WI38 (cell line): Measurements from ENCODE around the gene FRYL.

ENCODE experiments used
- H3K4me3 ChIP-seq: 2 replicates; pipeline ENCODE4 v1.5.1; 2011; ENCODE audit warnings: low read depth, mild to moderate bottlenecking, control low read depth, low read length
- TF ChIP-seq, protein P1 (sequence below): IDR thresholded peaks from 2 replicates; pipeline ENCODE4 v1.5.1; 2012; ENCODE audit warnings: low read depth, mild to moderate bottlenecking, control low read depth, low read length

FRYL gene

DNA sequence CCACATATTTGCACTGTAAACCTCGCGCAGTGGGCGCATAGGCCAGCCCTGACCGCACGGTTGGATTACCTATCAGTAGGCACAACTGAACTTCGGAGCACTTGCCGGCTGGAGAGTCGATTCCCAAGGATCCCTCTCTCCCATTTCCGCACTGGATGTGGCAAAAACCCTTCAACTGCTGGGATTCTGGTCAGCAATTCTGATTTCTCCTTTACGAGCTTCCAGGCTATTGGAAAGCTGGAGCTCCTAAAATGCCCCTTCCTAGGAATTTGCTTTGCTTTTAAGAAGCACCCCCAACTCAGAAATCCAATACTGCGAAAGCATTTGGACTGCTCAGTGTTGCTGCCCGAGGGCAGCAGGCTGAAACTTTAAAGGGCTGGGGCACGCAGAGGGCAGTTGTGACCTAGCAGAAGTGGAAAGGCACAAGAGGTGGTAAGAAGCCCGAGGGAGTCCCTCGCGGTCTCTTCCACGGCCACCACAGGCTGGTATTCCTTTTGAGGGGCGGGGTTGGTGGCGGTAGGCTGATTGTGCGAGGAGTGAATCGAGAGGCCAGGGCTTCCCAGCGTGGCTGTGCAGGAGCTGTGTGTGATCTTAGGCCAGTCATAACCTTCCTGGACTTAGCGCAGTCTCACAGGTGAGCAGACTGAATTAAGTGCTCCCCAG lies 288.4 kb downstream of the FRYL start:
- TF ChIP-seq, protein P1, sequence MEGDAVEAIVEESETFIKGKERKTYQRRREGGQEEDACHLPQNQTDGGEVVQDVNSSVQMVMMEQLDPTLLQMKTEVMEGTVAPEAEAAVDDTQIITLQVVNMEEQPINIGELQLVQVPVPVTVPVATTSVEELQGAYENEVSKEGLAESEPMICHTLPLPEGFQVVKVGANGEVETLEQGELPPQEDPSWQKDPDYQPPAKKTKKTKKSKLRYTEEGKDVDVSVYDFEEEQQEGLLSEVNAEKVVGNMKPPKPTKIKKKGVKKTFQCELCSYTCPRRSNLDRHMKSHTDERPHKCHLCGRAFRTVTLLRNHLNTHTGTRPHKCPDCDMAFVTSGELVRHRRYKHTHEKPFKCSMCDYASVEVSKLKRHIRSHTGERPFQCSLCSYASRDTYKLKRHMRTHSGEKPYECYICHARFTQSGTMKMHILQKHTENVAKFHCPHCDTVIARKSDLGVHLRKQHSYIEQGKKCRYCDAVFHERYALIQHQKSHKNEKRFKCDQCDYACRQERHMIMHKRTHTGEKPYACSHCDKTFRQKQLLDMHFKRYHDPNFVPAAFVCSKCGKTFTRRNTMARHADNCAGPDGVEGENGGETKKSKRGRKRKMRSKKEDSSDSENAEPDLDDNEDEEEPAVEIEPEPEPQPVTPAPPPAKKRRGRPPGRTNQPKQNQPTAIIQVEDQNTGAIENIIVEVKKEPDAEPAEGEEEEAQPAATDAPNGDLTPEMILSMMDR, result no peak
- H3K4me3 ChIP-seq, result no peak overlapping the region

DNA sequence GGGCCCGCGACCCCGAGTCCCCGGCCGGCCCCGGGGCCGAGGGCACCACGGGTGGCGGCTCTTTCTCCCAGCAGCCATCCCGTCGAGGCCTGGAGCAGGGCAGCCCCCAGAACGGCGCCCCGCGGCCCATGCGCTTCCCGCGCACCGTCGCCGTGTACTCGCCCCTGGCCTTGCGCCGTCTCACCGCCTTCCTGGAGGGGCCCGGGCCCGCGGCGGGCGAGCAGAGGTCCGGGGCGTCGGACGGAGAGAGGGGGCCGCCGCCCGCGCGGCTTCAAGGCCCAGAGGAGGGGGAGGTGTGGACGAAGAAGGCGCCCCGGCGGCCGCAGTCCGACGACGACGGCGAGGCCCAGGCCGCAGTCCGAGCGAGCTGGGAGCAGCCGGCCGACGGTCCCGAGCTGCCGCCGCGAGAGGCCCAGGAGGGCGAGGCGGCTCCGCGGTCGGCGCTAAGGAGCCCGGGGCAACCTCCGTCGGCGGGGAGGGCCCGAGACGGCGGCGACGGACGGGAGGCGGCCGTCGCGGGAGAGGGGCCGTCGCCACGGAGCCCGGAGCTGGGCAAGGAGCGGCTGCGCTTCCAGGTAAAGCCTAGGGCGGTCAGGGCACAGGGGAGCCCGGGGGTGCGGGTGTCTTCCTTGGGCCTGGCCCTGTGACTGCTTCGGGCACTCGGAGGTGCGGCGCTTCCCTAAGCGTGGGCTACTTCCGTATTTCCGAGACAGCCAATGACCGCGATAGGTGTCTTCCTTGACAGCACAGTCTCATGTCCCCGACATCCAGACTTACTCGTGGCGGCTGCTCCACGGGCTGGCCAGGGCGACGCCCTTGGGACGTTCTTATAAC lies 289.2 kb downstream of the FRYL start:
- TF ChIP-seq, protein P1, result no peak
- no peak overlapping the region for H3K4me3 ChIP-seq

DNA sequence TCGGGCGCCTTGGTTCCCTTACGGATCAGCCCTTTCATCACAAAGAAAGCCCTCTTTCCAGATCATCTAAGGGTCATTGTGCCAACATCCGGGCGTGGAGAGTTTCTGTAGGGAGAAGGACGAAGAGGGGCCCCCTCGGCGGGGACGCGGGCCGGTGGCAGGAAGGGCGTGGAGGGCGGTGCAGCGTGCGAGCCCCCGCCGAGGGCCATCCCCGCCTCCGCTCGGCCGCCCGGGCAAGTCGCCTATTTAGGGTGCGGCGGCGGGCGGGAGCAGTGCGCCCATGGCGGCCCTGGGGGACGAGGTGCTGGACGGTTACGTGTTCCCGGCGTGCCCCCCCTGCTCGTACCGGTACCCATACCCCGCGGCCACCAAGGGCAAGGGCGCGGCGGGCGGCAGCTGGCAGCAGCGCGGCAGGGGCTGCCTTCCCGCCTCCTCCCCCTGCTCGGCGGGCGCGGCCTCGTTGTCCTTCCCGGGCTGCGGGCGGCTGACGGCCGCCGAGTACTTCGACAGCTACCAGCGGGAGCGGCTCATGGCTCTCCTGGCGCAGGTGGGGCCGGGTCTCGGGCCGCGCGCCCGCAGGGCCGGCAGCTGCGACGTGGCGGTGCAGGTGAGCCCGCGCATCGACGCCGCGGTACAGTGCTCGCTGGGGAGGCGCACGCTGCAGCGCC lies 289.9 kb downstream of the FRYL start, which contains the start of gene ZAR1:
TSS of gene ZAR1 (plus strand) at position 241 of the 668 bp plus-strand sequence. CDS start at position 281, 40 bp downstream.
- TF ChIP-seq, protein P1, result no peak
- peak within 1 kb of the TSS; percentile 41 for H3K4me3 ChIP-seq

DNA sequence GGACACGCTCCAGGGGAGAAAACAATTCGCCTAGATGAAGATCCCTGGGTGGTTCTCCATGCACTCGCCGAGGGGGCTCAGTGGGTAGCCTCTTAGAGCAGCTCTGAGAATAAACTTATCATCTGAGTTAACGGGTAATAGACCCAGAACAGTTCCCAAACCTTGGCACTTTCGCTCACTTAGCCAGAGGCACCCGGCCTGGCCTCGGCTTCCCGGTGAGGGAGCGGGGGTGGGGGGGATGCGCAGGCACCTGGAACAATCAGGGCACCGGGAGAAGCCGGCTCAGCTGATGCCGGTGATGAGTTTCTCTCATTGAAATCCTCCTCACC lies 290.4 kb downstream of the FRYL start:
- TF ChIP-seq, protein P1, result no peak
- peak overlapping the region; percentile 41 for H3K4me3 ChIP-seq

DNA sequence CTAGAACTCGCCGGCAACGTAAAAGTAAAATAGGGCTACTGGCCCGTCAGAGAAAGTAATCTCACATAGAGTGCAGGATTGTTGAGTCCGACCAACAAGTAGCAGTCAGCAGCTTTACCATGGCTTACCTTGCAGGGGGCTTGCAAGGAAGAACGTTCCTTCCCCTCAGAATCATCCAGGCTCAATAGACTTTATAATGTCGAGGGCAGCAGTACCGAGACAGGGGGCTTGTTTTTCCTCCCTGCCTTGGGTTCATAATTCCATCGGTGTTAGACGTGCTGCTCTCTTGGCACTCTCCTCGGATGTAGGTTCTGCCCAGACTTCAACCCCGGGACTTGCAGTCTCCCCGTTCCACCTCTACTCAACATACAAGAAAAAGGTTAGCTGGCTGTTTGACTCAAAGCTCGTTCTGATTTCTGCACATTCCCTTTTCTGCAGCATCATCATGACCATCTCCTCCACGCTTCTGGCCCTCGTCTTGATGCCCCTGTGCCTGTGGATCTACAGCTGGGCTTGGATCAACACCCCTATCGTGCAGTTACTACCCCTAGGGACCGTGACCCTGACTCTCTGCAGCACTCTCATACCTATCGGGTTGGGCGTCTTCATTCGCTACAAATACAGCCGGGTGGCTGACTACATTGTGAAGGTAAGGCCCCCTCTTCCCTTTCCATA lies 295.4 kb downstream of the FRYL start:
- TF ChIP-seq, protein P1, result no peak
- no peak overlapping the region for H3K4me3 ChIP-seq

DNA sequence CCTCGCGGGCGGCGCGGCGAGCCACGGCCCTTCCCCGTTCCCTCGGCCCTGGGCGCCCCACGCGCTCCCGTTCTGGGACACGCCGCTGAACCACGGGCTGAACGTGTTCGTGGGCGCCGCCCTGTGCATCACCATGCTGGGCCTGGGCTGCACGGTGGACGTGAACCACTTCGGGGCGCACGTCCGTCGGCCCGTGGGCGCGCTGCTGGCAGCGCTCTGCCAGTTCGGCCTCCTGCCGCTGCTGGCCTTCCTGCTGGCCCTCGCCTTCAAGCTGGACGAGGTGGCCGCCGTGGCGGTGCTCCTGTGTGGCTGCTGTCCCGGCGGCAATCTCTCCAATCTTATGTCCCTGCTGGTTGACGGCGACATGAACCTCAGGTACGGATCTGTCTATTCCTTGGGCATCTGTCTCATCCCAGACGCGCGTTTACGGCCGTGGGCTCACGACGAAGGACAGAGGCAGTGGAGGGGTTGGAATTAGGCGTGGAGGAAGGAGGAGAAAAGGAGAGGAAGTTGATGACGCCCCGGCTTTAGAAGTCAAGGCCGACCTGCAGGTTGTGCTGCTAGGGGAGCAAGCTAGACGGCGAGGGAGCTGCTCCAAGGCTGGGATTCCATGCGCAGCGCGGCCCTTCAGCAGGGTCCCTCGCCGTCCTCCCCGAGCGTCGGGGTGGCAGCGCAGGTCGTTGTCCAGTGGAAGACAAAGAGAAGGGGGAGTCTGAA lies 296.1 kb downstream of the FRYL start:
- no peak overlapping the region for H3K4me3 ChIP-seq
- TF ChIP-seq, protein P1, result no peak
